GM21390 (cell line): Measurements from ENCODE around the gene NUPR2.
"Not testable (repeated sequence)": the region's sequence is repeated elsewhere in the genome, so short reads cannot be mapped to it uniquely, and the experiment has no call there.

Experiments used
- ATAC-seq: cut with Tn5 transposase; IDR thresholded peaks from one replicate; pipeline ENCODE4 v1.9.1; 2021; ENCODE audit not compliant: unreplicated experiment

Gene NUPR2

DNA sequence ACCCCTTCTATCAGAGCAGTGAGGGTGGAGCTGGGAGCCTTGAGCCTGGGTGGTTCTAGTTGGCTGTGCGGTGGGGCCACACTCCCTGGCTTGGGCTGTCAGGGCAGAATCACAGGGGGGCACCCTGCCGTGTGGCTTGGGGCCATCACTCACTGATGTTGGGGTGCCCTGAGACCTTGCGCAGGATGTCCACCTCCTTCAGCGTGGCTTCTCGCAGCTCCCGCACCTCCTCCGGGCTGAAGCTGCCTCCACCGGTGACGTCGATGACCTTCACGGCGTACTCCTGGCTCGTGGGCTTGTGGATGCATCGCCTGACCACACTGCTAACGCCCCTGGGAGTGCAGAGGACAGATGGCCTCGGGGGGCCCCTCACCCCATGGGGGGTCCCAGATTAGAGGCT lies 28.8 kb downstream of the NUPR2 start:
- ATAC-seq, result no peak

DNA sequence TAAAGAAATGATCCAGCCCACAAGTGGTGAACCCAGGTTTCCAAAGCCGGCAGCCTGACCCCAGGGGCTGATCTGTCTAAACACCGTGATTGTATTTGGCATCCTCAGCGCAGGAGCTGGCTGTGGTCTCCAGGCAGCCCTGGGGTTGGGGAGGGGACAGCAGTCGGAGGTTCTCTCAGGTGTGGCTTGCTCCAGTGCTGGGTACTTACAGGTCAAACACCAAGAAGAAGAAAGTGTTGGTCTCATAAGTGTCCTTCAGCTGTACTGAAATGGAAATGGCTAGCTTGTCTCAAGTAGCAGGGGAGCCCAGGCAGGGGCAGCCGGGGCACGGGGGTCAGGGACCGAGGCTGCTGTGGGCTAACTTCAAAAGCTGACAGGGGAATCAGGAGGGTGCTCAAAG lies 29.5 kb downstream of the NUPR2 start:
- no peak for ATAC-seq

DNA sequence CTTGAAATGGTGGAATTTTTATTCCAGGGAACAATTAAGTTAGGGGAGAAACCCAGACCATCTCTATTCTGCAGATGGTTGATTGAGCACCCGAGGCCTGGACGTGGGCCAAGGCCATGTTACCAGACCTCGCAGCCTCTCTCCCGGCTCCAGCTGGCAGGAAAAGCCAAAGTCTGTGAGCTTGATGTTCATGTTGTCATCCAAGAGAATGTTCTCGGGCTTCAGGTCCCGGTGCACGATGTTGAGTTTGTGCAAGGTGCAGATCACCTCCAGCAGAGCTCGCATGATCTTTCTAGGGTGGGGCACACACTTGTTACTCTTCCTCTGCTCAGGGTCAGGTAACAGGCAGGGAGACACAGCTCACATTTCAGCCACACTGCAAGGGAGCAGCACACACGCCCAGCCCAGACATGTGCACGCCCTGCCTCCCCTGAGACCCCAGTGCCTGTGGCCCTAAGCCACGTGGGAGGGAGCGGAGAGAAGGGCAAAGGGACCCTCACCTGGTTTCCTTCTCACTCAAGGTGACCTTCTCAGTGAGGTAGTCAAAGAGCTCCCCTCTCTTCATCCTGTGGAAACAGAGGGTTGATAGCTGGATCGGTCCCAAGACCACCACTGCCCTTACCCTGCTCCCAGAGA lies 32.9 kb downstream of the NUPR2 start:
- no peak for ATAC-seq

DNA sequence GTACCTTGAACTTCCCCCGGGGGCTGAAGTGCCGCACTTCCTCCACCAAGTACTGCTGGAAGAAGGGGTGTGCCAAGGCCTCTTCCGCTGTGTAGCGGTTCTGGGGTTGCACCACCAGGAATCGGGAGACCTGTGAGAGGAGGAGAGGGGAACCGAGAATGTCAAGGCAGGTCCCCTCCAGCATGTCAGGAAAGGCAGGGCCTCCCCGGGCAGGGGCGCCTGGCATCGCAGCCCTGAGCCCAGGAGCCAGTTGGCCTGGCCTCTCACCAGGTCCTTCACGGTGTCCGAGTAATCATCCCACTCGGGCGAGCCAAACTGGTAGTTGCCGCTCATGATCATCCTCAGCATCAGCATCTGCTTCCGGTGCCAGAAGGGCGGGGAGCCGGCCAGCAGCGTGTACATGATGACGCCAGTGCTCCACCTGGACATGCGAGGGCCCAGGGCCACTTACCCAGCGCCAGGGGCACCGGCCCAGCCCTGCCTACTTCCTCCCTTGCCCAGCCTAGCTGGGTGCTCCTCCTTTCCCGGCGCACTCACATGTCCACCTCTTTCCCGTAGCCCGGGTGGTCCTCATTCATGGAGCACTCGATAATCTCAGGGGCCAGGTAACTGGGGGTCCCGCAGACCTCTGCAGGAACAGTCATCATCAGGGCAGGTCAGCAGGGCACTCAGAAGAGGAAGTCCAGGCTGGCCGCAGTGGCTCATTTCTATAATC lies 34.4 kb downstream of the NUPR2 start:
- no peak for ATAC-seq

DNA sequence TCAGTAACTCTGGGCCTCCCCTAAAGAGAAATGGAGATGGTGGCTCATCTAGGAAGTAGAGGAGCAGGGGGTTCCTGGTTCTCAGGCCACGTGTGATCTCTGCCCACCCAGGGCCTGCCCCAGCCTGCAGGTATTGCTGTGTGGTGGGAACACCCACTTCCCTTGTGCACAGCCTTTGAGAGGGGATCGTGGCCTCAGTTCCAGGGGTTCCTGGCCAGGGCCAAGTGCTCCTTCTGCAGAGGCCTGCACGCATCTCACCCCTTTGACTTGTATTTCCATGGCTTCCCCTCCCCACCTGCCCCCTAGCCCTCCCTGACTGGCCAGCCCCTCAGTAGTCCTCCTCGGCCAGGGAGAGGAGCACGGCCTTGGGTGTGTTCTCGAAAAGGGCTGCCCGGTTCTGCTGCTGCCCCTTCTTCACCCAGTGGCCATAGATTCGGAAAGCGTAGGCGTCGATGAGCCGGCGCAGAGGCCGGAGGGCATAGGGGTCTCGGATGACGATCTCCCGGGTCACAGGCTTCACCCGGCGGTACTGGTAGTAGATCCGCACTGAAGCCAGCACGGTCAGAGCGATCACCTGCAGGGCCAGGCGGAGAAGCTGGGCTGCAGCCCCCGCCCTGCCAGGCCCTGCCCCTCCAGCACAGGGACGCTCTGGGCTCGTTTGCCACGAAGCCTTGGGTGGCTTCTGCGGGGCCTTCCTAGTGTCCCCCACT lies 35.3 kb downstream of the NUPR2 start:
- ATAC-seq, result not testable (repeated sequence)

DNA sequence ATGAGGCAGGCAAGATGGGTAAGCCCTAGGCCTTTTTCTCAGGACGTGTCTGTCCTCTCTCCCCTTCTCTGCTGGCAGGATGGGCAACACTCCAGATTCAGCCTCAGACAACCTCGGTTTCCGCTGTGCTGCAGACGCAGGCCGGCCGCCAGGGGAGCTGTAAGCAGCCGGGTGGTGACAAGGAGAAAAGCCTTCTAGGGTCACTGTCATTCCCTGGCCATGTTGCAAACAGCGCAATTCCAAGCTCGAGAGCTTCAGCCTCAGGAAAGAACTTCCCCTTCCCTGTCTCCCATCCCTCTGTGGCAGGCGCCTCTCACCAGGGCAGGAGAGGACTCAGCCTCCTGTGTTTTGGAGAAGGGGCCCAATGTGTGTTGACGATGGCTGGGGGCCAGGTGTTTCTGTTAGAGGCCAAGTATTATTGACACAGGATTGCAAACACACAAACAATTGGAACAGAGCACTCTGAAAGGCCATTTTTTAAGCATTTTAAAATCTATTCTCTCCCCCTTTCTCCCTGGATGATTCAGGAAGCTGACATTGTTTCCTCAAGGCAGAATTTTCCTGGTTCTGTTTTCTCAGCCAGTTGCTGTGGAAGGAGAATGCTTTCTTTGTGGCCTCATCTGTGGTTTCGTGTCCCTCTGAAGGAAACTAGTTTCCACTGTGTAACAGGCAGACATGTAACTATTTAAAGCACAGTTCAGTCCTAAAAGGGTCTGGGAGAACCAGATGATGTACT lies 36.6 kb downstream of the NUPR2 start:
- ATAC-seq, result no peak

DNA sequence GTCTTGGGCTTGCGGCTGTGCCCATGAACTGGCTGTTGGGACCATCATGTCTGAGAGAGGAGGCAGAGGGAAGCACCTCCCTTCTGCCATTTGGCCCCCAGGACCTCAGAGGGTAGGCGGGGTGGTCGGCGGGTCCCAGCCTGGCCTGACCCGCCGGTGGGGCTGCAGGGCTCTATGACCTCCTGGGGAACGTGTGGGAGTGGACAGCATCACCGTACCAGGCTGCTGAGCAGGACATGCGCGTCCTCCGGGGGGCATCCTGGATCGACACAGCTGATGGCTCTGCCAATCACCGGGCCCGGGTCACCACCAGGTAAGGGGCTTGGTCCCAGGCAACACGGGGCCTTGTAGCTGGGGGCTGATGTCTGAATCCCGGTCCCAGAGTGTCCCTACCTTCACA lies 38.0 kb downstream of the NUPR2 start:
- no peak for ATAC-seq

DNA sequence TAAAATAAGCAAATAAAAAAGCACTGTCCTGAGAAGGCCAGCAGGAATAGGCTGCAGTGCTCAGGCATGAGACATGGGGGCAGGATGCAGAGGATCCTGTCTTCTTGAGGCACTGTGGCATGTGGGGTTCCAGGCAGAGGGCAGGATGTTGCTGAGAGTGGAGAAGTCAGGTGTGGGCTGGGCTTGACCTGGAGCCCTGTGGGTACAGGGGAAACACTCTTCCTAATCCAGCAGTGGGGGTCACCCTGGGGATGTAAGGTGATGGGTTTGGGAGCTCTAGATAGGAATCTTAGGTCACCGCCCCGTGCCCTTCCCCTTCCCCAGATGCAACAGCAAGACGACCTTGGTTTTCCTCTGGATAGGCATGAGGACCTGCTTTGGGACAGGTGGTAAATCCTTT lies 38.5 kb downstream of the NUPR2 start:
- ATAC-seq, result no peak

DNA sequence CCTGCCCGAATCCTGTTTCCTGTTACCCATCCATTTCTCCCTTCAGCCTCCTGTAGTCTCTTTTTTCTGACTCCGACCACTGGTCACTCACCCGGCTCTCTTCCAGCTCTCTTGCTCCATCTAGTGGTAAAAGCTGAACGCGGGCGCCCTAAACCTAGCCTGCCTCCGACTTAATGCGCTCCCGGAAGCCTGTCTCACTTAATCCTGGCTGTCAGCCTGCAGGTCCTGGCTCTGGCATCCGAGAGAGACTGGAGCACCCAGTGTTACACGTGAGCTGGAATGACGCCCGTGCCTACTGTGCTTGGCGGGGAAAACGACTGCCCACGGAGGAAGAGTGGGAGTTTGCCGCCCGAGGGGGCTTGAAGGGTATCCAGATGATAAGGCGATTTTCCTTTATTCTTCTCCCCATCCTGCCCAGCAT lies 41.8 kb downstream of the NUPR2 start:
- peak; percentile 94 for ATAC-seq

DNA sequence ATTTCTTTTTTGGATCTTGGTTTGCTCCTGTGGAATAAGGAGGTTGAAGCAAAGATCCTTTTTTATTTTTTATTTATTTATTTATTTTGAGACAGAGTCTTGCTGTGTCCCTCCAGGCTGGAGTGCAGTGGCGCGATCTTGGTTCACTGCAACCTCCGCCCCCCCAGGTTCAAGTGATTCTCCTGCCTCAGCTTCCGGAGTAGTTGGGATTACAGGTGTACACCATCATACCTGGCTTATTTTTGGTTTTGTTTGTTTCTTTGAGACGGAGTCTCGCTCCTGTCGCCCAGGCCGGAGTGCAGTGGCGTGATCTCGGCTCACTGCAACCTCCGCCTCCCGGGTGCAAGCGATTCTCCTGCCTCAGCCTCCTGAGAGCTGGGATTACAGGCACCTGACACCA lies 49.8 kb downstream of the NUPR2 start:
- not testable (repeated sequence) for ATAC-seq
